Hematopoietic multipotent progenitor cell treated with erythropoietin and hydrocortisone succinate and interleukin-3 and kit ligand, for 17 days (in vitro differentiated cells): ENCODE measurements around the gene SLC66A2.
A peak's percentile ranks its signal among the peaks of the same experiment; 100 is the strongest.

Source experiments
- DNase-seq: peaks from one replicate; pipeline ENCODE4 v3.0.0-alpha.2; 2015; ENCODE audit warnings: low spot score

Gene SLC66A2

GRCh38 chr18:79950515-79951341 is 725 bp downstream of the SLC66A2 start:
- peak; percentile 55 for DNase-seq

GRCh38 chr18:79949697-79950487 is 1.6 kb downstream of the SLC66A2 start:
- no peak for DNase-seq

- no peak for DNase-seq
Observed at GRCh38 chr18:79948719-79949411, 2.6 kb downstream of the SLC66A2 start.

DNA sequence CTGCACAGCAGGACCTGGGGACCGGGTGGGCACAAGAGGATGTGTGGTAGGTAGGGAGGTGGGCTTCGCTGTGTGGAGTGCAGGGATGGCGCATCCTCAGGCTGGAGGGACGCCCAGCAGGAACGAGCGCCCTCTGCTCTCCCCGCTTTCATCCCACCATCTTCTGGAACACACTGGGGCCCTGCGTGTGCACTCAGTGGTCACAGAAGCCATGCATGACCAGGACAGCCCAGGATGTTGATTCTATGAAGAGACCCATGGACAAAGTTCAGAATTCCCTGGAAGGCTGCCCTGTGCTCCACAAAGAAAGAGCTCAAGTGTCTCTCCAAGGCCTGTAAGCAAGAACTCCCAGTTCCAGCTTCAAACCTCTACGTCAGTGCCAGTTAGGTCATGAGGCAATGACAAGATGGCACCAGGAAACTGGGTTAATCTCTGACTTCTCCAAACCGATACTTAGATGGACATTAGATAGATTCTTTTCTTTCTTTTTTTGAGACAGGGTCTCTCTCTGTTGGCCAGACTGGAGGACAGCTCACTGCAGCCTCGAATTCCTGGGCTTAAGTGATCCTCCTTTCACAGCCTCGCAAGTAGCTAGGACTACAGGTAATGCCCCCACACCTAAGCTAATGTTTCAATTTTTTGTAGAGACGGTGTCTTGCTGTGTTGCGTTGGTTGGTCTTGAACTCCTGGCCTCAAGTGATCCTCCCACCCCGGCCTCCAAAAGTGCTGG is 3.4 kb downstream of the SLC66A2 start:
- no peak for DNase-seq

DNA sequence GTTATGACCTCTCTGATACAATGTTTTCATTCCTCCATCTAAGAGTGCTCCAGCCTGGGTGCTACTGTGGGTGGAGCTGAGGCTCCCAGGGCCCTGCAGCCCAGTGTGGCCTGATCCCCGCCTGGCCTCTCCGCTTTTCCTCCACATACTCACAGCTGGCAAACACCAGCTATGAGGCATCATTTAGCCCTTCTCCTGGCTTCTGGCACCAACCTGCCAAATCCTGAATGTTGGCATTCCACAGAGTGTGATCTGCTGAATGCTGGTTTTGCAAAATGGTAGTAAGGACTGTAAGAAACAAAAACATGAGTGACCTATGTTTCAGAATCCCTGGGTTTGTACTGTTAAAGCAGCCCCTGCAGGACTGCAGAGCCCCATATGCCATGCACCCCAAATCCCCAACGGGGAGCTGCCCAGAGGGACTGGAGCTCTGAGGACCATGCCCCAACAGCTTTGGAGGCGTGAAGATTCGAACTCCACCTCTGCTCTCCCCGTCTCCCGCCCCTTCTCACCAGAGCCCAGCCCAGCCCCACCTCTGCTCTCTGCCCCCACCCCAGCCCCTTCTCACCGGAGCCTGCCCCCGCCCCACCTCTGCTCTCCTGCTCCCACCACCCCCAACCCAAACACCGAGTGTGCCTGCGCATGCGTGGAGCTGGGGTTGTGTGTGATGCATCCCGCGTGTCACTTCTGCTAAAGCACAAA is 4.2 kb downstream of the SLC66A2 start:
- DNase-seq = no peak

- DNase-seq = no peak
Observed at GRCh38 chr18:79945118-79946042, 6.1 kb downstream of the SLC66A2 start.

DNA sequence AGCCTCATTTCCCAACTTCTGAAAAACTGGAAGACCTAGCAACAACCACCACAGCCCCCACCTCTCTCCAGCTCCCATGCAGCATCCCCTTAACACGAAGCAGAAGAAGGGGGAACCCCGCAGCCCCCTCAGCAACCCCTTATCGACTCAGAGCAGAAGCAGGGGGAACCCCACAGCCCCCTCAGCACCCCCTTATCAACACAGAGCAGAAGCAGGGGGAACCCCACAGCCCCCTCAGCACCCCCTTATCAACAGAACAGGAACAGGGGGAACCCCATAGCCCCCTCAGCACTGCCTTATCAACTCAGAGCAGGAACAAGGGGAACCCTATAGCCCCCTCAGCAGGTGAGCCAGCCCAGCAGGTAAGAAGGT is 6.7 kb downstream of the SLC66A2 start:
- peak; percentile 76 for DNase-seq

DNA sequence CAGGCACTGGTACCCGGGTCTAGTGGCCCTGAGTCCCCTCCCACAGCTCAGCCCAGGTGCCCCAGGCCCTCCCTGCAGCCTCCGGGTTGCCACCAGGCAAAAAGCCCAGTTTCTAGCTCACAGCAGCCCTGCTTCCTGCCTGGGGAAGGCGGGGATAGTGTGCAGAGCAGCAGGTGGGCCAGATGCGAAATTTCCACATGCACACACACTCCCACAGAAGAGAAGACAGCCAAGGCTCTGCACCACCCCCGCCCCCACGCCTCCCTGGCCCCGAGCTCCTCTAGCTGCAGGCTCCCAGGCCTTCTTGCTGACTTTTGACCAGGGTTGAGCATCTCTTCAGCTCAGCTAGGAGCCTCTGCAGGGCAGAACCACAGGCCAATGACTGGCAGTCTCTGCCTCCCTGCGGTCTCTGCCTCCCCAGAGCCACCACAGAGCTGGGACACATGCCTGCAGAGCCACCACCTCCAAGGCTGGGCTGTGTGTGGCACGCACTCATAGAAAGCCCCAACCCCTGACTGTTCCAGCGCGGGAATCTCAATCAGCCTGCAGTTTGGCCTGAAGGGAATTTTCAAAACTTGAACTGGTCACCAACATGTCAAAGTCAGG is 7.2 kb downstream of the SLC66A2 start:
- no peak for DNase-seq

GRCh38 chr18:79943608-79944125 is 7.8 kb downstream of the SLC66A2 start:
- DNase-seq = no peak

DNA sequence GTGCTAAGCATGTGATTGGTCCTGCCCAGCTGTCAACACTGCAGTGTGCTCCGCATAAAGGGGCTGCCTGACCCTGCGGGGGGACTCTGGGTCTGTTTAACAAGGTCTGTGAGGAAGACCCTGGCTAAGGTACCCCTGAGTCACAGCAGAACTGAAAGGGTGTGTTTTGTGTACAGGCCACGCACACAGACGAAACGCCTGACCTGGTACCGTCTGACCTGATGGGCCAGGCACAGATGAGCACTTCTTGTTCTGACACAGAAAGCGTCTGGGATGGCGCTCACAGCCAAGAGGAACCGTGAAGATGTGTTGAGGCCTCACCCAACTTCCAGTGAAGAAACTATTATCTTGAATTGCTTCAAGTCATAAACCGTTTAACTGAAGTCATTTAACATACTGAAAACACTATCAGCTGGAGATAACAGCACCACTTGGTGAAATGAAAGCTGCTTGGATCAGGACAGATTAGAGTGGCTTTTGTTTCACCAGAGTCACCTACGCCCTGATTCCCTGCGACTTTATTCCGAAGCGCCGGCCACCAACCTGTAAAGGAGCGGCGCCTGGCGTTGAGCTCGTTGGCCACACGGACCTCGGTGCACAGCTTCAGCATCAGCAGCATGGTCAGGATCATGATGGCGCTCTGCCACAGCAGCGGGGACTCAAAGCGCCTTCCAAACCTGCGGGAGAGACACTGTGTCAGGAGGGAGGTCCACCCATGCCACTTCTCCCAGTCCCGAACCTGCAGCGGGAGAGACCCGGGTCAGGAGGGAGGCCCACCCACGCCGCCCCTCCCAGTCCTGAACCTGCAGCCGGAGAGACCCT is 8.5 kb downstream of the SLC66A2 start:
- peak; percentile 28 for DNase-seq

GRCh38 chr18:79942211-79942610 is 9.2 kb downstream of the SLC66A2 start:
- no peak for DNase-seq

- DNase-seq = no peak
Observed at GRCh38 chr18:79941473-79942119, 9.9 kb downstream of the SLC66A2 start.

GRCh38 chr18:79940814-79941472 is 10.5 kb downstream of the SLC66A2 start:
- DNase-seq = no peak

DNA sequence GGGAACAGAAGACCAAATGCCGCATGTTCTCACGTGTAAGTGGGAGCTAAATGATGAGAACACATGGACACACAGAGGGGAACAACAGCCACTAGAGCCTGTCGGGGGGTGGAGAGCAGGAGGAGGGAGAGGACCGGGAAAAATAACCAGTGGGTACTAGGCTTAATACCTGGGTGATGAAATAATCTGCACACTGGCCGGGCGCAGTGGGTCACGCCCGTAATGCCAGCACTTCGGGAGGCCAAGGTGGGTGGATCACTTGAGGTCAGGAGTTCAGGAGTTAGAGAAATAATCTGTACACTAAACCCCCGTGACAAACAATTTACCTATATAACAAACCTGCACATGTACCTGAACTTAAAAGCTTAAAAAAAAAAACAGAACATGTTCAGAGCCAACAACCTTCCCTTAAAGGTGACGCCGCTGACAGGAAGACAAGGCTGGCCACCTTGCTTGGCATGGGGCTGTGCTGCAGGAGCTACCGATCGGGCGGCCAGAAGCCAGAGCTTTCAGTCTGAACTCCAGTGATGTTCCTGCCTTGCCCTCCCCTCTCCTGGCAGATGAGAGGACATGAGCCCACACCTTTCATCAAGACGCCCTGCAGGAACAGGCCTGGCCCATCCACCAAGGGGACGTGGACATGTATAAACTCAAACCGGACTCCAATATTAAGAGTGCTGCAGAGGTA is 11.2 kb downstream of the SLC66A2 start:
- no peak for DNase-seq

GRCh38 chr18:79939096-79939495 is 12.4 kb downstream of the SLC66A2 start:
- no peak for DNase-seq

- no peak for DNase-seq
Observed at GRCh38 chr18:79938196-79938595, 13.3 kb downstream of the SLC66A2 start.
